HG03039 (cell line): ENCODE measurements around the gene SMYD5.
"Not testable (repeated sequence)": the region's sequence is repeated elsewhere in the genome, so short reads cannot be mapped to it uniquely, and the experiment has no call there.

Source experiments
- ATAC-seq: cut with Tn5 transposase; IDR thresholded peaks from one replicate; pipeline ENCODE4 v1.9.1; 2021; ENCODE audit warnings: mild to moderate bottlenecking, moderate library complexity; ENCODE audit not compliant: unreplicated experiment

The SMYD5 gene

GRCh38 chr2:73214120-73215035 is at the start of gene SMYD5:
SMYD5 (plus strand) TSS chr2:73214245; CDS start chr2:73214267, 22 bp downstream.
- ATAC-seq = peak; percentile 81

GRCh38 chr2:73165978-73166377 is 48.1 kb upstream of the SMYD5 start:
- not testable (repeated sequence) for ATAC-seq

DNA sequence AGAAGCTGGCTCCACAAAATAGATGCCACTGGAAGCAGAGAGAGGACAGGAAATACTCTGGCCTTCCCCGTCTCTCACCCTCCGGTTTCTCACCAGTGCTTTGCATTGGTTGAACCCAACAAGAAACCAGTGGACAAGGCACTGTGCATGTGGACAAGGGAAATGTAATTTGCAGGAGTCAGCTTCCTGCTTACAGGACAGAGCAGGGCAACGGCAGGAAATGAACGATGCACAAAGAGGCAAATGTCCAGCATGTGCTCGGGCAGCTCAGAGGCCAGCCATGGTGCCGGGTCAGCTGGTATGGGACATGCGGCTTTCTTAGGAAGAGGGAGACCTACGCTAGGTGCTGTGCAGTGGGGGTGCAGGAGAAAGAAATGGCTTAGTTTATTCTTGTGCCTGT is 47.2 kb upstream of the SMYD5 start:
- ATAC-seq = not testable (repeated sequence)

GRCh38 chr2:73168348-73168747 is 45.7 kb upstream of the SMYD5 start:
- ATAC-seq = not testable (repeated sequence)

DNA sequence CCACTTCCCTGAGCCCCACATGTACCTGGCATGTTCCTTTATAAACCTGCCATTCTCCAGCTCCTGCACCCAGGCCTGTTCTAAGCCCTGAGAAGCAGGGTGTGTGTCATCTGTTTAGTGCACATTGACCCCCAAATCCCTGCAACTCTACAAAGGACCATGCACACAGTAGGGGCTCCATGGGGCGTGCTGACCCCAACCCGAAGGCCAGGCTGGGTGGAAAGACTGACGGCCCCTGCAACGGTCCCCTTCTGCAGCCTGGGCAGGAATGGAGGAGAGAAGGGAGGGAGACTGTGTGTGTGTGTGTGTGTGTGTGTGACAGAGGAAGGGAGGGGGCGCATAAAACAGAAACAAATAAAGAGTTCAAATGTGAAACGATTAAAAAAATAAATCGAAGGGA is 43.7 kb upstream of the SMYD5 start:
- not testable (repeated sequence) for ATAC-seq

DNA sequence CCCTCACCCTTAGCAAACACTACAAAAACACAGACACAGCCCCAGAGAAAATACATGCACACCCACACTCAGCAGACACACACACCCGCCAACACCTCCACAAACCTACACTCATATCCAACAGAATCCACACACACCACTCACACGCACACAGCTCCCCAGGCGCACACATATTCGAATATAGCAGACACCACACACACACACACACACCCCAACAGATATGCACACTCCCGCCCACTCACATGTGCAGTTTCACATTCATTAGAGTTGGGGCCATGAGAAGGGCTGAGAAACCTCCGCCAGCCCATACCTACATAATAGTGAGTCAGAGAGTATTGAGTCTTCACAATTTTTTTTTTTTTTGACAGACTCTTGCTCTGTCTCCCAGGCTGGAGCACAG is 41.1 kb upstream of the SMYD5 start:
- peak; percentile 32 for ATAC-seq

GRCh38 chr2:73173781-73174180 is 40.3 kb upstream of the SMYD5 start:
- no peak for ATAC-seq

- ATAC-seq = no peak
These were observed 39.8 kb upstream of the SMYD5 start for GRCh38 chr2:73174244-73174643.

GRCh38 chr2:73174941-73175662 is 38.9 kb upstream of the SMYD5 start:
- ATAC-seq = no peak

DNA sequence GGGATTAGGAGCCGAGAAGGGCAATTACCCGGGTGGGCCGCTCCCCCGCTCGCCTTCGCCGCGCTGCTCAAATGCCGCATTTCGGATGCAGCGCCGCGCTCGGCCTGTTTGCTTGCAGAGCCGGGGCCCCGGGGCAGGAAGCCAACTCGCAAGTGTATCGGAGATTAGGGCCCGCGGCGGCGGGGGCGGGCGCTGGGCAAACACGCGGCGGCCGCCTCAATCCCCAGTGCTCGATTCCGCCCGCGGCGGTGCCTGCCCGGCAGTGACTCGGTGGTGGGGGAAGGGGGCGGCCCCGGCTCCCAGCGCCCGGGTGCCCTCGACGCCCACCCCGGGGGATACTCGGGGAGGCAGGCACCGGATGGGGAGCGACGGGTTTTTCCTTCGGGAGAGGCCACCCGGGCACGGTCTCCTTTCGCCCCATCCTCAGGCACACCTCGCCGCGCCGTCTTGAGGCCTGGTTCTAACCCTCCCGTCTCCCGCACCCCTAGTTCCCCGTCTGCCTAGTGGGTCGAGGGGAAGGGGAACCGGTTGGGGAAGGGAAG is 38.3 kb upstream of the SMYD5 start:
- no peak for ATAC-seq

GRCh38 chr2:73176205-73176880 is 37.7 kb upstream of the SMYD5 start:
- no peak for ATAC-seq

DNA sequence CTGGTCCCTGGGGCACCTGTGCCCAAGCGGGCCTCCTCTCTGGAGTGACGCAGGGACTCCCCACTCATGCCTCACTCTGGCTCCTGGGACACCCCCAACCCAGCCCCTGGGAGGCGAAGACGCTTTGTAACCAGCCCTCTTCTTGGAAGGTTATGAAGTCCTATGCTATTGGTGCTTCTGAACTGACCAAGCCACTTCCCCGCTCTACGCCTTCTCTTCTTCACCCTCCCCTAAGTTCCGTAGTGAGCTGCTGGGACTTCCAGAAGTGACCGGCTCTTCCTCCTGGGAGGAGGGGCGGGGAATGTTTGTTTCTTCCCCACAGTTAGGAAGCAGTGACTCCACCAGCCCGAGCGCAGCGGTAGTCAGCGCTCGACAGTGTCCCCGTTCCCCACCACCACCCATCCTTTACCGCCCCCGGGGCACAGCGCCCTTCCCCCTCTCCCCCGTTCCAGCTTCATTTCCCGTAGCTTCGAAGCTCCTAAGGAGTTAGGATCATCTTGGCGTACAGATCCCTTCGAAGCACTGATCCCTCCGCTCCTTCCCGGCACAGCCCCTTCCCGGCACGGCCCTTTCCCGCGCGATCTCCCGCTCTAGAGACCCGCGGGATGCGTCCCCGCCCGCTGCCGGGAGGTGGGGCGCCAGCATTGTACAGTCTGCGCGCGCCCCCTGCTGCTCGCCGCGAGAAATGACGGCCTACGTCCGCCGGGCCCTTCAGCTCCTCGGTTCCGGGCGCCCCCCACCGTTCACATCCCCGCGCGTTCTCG is 37.0 kb upstream of the SMYD5 start:
- ATAC-seq = peak; percentile 76

- no peak for ATAC-seq
These were observed 36.3 kb upstream of the SMYD5 start for GRCh38 chr2:73177645-73178255.

DNA sequence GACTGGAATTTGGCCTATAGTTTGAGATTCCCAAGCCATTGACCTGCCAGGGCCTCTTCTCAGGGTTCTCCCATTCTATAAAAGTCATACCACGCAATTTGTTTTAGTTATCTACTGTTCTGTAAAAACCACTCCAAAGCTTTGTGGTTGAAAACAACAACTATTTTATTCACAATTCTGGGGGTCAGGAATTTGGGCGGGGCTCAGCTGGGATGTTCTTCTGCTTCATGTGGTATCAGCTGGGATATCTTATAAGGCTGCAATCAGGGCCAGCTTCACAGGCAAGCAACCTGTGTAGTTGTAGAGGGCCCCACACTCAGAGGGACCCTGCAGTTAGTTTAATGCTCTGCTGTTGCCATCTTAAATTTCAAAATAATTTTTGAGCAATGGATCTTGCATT is 28.1 kb upstream of the SMYD5 start:
- ATAC-seq = no peak

DNA sequence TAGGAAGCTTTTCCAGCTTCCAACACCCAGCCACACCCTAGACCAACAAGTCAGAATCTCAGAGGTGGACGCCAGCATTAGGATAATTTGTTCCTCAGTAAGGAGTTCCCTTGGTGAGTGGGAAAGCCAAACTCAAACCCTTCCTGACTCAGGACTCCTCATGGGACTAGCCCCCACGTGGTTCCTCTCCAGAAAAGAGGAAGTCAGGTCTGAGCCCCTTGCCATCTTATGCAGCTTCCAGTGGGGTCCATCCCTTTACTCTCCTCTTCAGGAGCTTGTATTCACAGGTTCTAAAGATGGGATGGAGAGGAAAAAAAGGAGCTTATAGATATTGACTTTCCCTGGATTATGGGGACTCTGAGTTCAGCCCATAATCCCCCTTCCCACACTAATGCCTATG is 26.5 kb upstream of the SMYD5 start:
- no peak for ATAC-seq

DNA sequence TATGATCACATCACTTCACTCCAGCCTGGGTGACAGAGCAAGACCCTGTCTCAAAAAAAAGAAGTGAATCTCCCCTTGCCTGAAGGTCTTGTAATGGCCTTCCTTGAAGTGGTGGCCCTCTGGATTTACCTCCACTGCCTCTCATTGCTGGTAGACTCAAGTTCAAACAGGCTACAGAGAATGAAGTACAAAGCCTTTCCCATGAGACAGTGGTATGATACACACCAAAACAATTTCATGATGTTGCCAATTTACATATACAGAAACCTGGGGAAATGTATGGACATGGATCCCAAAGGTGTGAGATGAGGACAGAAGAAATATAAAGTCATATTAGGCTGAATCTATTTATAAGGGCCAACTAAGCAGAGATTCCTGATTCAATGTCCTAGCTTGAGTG is 16.5 kb upstream of the SMYD5 start:
- ATAC-seq = no peak

DNA sequence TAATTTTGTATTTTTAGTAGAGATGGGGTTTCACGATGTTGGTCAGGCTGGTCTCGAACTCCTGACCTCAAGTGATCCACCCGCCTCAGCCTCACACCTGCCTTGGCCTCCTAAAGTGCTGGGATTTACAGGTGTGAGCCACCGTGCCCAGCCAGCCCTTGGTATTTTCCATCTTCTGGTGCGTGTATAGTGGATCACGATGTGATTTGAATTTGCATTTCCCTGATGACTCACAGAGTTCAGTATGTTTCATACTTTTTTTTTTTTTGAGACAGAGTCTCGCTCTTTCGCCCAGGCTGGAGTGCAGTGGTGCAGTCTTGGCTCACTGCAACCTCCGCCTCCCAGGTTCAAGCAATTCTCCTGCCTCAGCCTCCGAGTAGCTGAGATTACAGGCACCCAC is 13.8 kb upstream of the SMYD5 start:
- ATAC-seq = not testable (repeated sequence)

DNA sequence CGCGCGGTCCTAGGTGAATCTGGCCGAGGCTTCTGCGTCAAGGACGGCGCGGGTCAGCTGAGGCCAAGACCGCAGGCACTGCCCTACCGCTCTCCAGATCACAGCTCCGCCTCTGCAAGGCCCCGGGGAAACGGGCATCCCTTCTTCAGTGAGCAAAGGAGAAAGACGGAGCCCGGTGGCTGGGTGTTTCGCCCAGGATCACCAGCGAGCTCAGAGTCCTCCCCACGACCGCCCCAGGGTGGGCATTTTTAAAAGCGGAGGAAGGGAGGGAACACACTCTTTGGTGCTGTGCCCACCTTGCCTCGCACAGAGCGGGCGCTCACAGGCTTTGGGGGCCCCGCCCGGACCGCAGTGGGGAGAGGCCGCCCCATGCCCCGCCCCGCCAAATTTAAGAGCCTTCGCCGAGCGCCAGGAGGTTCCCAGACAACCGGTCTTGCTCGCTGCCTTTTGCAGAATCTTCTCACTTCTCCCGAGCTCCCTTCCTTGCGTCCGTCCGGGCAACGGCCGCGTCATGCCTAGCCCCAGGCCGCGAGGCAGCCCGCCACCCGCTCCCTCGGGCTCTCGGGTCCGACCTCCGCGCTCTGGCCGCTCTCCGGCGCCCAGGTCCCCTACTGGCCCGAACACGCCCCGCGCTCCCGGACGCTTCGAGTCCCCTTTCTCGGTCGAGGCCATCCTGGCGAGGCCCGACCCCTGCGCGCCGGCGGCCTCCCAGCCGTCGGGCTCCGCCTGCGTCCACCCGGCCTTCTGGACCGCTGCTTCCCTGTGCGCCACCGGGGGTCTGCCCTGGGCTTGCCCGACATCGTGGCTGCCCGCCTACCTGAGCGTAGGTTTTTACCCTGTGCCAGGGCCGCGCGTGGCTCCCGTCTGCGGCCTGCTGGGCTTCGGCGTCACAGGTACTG is 11.6 kb upstream of the SMYD5 start, which contains the start of gene NOTO:
NOTO (plus strand) TSS at position 419 of the 899 bp plus-strand sequence; CDS start at position 512, 93 bp downstream.
- no peak for ATAC-seq
